GM18951 (cell line): Measurements from ENCODE around the gene OSGIN1.

Source experiments
- POLR2A ChIP-seq: IDR thresholded peaks from 4 replicates; pipeline ENCODE4 v1.6.1; 2011; ENCODE audit warnings: mild to moderate bottlenecking; ENCODE audit not compliant: insufficient read length, insufficient read depth; ENCODE audit errors: extremely low read depth
- in situ Hi-C: fragments of 300-500 bp; cut with MboI; formaldehyde crosslinking; loops from one replicate; pipeline ENCODE4 v1.12.0; 2022; ENCODE audit warnings: low sequenced_read_pairs, mixed read lengths, inconsistent platforms; ENCODE audit not compliant: unreplicated experiment

OSGIN1 gene

GRCh38 chr16:84005391-84005790, 52.4 kb downstream of the OSGIN1 start:
- no peak for TF ChIP-seq POLR2A
- in situ Hi-C loops: no loop called here

- no peak for TF ChIP-seq POLR2A
- in situ Hi-C loops: no loop called here
These were observed 54.5 kb downstream of the OSGIN1 start for GRCh38 chr16:84007520-84007919.

GRCh38 chr16:84007965-84008364, 54.9 kb downstream of the OSGIN1 start:
- no peak for TF ChIP-seq POLR2A
- in situ Hi-C loops: no loop called here

GRCh38 chr16:84009282-84009681, 56.2 kb downstream of the OSGIN1 start:
- in situ Hi-C loops: no loop called here
- TF ChIP-seq POLR2A: no peak

- in situ Hi-C loops: no loop called here
- TF ChIP-seq POLR2A: no peak
These were observed 60.9 kb downstream of the OSGIN1 start for GRCh38 chr16:84013787-84014569.

- in situ Hi-C loops: no loop called here
- no peak for TF ChIP-seq POLR2A
These were observed 61.7 kb downstream of the OSGIN1 start for GRCh38 chr16:84014570-84015327.

- TF ChIP-seq POLR2A: no peak
- in situ Hi-C loops: no loop called here
These were observed 62.4 kb downstream of the OSGIN1 start for GRCh38 chr16:84015399-84015798.
